IPS-18c (cell line): ENCODE measurements around the gene ITPR3.
A peak's percentile ranks its signal among the peaks of the same experiment; 100 is the strongest.

Experiments
- H3K4me3 ChIP-seq: 2 replicates; pipeline ENCODE4 v1.7.0; 2013; ENCODE audit warnings: low read depth, mild to moderate bottlenecking, low read length, moderate library complexity; ENCODE audit not compliant: insufficient read depth
- H3K9me3 ChIP-seq: one replicate; pipeline ENCODE4 v1.6.1; 2013; ENCODE audit warnings: mild to moderate bottlenecking, low read length, moderate library complexity; ENCODE audit not compliant: control insufficient read depth, insufficient read depth

ITPR3 gene

DNA sequence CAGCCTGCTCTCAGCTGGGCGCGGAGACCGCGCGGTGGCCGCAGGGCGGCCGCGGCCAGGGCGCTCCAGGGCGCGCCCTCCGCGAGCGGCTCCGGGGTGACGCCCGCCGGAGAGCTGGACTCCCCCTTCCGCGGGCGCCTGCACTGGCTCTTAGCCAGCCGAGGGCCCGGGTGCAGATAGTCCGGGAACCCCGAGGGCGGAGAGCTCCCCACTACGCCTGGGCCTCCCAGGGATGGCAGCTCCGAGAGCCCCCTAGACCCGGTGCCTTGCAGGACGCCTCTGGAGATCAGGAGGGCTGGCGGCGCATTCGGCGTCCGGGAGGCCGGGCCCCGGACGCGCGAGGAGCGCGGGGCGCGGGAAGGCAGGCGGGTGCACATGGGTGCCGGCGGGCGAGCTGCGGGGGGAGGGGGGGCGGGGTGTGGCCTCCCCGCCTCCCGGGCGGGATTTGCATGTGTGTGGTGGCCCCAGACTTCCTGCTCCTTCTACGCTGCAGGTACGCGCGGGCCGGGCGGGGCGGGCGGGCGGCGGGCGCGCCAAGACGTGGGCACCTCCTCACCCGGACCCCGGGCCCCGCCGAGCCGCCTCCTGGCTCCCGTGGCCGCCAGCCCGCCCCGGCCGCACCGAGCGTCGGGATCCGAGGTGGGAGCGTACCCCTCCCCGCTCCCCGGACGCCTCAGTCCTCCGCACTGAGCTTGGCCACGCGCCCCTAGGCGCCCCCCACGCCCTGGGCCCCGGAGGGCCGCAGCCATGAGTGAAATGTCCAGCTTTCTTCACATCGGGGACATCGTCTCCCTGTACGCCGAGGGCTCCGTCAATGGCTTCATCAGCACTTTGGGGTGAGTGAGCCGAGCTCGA is at the start of gene ITPR3:
ITPR3 (plus strand) TSS at position 467 of the 855 bp plus-strand sequence; CDS start at position 748, 281 bp downstream.
- H3K9me3 ChIP-seq = no peaks in the 10 kb centered on the region
- H3K4me3 ChIP-seq = peak within 1 kb of the TSS; percentile 78

DNA sequence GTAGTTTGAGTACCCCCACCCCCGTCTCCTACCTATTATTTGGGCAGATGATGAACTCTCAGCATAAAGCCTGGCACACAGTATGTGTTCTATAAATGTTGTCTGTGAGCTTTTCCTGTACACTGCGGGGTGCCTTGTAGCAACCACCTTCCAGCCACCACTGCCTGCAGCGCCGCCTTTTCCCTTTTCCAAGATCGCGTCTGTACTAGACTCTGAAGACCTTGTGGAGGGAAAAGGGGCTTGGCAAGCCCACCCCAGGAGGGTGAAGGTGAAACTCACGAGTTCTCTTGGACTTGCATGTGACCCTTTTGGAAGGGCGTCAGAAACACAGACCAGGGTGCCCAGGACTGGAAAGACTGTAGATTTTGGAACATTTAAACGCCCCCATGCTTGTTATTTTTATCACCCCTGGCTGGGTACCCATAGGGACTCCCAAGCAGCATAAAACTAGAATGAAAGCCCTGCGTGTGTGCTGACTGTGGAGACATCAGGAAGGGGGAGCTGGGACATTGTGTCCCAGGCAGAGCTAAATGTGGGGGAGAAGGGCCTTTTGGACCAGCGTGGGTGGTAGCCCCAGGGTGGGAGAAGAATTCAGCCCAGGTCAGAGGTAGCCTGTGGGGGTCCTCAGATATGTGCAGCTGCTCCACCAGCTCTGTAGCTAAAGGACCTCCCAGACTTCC is 49.3 kb upstream of the ITPR3 start:
- peak overlapping the region; percentile 70; the same call in 1 of the 2 replicates for H3K4me3 ChIP-seq
- no peaks in the 10 kb centered on the region for H3K9me3 ChIP-seq

DNA sequence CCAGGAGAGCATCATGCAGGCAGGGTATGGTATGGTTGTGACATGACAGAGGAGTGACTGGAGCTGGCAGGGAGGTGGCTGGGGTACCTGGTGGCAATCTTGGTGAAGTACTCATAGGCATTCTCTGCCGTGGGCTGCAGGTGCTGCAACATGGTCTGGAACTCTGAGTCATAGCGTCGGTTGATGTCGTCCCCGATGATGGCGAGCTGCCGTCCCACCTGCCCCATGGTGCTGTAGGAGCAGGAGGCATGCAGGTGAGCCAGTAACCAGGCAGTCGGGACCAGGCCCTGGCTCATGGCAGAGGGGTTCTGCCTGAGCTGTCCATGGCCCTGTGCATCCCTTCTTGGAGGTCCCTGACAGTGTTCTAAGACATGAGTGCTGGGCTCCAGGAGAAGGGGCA is 45.9 kb upstream of the ITPR3 start:
- no peaks in the 10 kb centered on the region for H3K9me3 ChIP-seq
- H3K4me3 ChIP-seq = no peak overlapping the region

DNA sequence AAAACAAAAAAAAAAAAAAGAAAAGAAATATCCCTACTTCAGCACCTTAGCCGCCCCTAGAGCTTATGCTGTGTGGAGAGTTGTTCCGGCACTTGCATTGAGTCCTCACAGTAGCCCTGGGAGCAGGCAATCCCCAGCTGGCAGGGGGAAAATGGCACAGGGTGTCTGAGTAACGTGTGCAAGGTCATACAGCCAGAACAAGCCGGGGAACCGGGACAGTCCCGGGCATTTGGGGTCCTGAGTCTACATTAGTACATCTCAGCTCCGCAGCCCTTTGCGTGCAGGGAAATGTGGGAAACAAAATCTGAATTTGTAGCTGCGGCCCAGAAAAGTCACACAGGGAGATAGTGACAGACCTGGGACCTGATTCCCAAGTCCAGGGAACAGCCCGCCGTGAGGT is 44.5 kb upstream of the ITPR3 start:
- Histone ChIP-seq H3K9me3 (no peaks in the 10 kb centered on the region), H3K4me3 (no peak overlapping the region)

DNA sequence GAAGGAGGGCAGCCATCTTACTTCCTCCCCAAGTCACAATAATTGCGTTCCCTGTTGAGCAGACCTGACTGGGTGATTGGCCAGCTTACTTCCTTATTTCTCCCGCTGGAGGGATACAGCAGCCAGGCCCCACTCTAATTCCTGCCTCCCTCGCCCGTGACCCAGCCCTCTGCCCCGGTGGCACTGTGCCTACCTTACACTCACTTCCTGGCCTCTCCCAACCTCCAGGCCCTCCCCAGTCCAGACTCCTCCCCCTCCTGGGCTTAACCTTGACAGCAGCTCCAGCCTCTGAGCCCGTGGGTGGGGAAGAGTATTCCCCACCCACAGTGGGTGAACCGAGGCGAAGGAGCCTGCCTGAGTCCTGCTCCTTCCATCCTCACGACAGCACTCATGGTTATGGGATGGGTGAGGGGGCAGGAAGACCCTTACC is 44.0 kb upstream of the ITPR3 start:
- Histone ChIP-seq H3K9me3 (no peaks in the 10 kb centered on the region), H3K4me3 (no peak overlapping the region)

DNA sequence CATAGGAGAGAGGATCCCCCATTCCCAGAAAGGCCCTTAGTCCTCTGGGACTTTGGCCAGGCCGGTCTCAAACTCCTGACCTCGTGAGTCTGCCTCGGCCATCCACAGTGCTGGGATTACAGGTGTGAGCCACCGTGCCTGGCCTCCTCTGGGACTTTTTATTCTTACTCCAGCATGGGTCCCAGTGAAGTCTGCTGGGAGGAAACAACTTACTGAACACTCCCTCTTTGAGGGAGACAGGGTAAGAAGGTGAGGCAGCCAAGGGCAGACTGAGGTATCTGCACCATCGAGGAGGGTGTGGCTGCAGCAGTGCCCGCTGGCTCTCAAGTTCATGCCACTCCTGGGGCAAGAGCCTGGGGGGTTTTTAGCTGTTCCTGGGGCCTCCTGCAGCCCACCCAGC is 43.4 kb upstream of the ITPR3 start:
- H3K4me3 ChIP-seq = no peak overlapping the region
- H3K9me3 ChIP-seq = no peaks in the 10 kb centered on the region

DNA sequence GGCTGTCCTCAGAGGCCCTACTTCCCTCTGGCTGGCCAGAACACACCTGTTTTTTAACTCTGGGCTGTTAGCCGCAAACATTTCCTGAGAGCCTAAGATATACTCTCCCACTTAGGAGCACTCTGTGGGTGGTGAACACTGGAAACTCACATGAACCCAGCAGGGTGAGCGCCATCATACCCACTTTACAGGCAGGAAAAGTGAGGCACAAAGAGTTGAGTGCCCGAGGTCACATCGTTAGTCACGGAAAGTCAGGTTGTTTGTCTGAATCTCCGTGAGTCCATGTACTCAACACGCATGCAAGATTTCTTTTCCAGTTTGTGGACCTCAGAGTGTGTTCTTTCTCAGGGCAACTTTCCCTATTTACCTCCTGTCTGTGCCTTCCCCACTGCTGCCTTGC is 43.0 kb upstream of the ITPR3 start:
- no peak overlapping the region for H3K4me3 ChIP-seq
- no peaks in the 10 kb centered on the region for H3K9me3 ChIP-seq

DNA sequence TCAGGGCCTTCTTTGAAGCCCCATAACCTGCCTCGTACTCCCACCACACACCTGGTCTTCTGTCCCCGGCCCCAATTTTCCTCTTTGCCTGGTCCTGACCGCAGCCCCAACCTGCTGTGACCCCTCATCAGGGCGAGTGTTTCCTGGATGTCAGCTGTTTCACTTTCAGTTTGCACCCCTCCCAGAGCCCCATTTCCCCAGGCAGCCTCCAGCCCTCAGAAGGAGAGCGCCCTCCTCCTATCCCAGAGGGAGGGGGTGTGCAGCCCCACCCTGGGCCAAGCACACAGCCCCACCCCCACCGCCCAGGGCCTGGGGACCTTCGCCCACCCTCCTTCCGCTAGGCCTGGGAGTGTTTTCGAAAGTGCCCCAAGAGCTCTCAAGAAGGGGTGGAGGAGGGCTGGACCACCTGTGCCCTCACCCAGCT is 42.5 kb upstream of the ITPR3 start:
- Histone ChIP-seq H3K9me3 (no peaks in the 10 kb centered on the region), H3K4me3 (no peak overlapping the region)

DNA sequence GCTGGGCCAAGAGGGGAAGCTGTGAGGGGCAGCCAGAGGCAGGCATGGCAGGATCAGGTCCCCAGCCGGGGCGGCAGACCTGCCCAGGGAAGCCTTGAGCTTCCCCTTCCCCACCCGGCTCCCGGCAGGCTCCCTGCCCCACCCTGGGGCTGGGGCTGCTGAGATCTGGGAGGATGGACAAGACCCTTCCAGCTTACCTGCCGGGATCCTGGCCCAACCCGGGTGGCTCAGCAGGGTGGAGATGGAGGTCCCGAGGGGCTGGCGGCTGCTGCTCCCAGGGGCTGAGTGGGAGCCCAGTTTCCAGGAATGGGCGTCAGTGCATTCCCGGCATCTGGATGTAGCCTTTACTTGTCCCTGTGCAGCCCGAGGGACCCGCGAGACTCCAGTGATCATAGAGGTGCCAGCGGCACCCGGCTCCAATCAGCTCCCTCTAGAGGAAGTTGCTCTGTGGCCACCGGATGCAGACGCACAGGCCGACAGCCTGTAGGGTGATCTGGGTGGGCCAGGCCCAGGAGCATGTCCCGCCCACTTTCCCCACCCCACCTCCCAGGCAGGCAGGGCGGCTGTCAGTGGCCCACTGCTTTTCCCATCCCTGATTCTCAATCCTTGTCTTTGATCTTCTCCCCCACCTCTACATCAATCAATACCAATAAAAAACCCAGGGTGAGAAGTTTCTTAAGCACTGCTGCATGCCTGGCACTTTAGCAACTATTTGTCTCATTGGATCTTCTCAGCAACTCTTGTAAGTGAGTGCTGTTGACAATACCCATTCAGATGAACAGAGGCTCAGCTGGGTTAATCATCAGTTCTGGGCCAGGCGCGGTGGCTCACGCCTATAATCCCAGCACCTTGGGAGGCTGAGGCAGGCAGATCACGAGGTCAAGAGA is 41.1 kb upstream of the ITPR3 start, which contains the start of gene BAK1:
BAK1 (minus strand) TSS at position 449 of the 887 bp plus-strand sequence. CDS start 2,672 bp downstream, outside the sequence.
- no peaks in the 10 kb centered on the region for H3K9me3 ChIP-seq
- H3K4me3 ChIP-seq = peak within 1 kb of the TSS; percentile 90

DNA sequence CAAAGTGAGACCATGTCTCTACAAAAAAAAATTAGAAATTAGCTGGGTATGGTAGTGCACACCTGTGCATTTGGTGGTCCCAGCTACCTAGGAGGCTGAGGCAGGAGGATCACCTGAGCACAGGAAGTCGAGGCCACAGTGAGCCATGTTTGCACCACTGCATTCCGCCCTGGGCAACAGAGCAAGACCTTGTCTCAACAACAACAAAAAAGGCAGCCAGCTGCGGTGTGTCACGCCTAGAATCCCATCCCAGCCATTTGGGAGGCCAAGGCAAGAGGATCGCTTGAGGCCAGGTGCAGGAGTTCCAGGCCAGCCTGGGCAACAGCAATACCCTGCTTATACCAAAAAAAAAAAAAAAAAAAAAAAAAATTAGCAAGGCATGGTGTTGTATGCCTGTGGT is 39.9 kb upstream of the ITPR3 start:
- Histone ChIP-seq H3K9me3 (no peaks in the 10 kb centered on the region), H3K4me3 (no peak overlapping the region)

DNA sequence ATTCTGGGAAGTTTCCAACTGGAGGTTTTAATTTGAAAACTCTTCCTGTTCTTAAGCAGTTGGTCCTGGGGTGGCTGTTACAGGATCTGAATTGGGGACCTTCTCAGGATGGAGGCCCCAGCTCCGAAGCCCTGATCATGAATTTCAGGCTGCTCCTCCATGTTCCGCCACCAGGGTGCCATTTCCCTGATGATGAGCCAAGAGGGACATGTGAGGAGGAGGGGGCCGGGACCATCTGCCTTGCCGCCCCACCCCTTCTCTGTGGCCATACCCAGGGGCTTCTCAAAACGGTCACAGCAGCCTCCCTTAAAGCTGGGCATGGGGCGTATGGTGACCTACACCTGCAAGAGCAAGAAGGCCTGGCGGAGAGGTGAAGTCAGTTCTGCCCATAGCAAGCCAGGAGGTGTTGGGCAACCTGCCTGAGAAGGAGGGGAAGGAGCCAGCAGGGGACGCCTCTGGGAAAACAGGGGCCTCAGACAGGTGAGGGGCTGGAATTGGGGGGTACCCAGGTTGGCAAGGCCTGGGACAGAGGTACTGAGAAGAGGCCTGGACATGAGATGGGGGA is 37.4 kb upstream of the ITPR3 start:
- Histone ChIP-seq H3K9me3 (no peaks in the 10 kb centered on the region), H3K4me3 (no peak overlapping the region)

DNA sequence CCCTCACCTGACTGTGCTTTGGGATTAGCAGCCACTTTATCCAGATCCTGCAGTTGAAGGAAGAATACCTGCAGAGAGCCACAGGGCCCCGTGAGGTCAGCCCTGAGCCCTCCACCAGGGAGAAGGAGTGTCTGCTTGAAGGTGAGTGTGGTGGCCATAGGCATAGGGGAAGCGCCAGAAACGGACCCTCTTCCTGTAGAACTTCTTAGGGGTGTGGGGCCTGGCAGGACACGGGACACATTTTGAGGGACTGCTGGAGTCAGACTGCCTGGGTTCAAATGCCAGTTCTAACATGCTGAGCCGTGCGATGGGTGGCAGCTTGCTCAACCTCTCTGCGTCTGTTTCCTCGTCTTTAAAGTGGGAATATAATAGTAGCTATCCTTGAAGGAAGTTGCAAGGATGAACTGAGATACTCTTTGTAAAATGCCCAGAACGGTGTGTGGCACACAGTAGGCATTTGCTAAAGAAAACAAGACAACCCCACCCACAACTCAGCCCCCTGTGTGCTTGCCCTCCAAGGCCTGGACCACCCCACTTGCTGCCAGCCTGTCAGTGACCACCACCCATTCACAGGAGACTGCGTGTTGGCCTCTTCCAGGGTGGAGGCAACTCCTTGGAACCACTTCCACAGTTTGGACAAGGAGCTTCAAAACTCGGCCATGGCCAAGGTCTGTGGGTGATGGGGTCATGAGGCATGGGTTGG is 36.3 kb upstream of the ITPR3 start:
- H3K9me3 ChIP-seq = no peaks in the 10 kb centered on the region
- H3K4me3 ChIP-seq = no peak overlapping the region

DNA sequence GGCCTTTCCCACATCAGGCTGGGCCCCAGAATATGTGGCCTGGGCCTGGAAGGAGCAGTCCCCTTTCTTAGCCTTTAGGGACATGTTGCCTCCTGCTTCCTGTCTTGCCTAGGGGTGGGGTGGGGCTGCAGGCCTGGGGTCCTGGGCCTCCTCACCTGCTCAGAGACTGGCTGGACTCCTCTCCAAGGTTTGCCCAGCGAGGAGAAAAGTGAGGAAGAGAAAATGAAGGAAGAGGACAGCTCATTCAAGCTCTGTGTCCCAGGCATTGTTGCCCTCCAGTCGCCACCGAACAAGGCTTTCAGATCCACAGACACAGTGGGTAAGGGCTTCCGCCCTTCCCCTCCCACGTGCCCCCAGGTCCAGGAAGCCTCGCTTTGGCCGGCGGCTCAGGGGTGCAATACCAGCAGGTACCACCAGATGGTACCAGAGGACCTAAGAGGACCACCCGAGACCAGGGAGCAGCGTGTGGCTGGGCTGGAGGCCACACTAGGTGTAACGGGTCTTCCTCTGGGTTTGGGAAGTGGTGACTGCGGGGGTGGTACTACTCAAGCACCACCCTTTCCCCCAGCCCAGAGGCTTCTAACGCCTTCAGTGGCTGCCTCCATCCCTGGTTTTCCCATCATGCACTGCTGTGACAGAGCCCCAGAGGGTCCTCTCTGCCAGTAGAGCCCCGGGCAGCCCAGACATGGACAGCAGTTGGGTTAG is 35.6 kb upstream of the ITPR3 start:
- H3K4me3 ChIP-seq = no peak overlapping the region
- H3K9me3 ChIP-seq = no peaks in the 10 kb centered on the region

DNA sequence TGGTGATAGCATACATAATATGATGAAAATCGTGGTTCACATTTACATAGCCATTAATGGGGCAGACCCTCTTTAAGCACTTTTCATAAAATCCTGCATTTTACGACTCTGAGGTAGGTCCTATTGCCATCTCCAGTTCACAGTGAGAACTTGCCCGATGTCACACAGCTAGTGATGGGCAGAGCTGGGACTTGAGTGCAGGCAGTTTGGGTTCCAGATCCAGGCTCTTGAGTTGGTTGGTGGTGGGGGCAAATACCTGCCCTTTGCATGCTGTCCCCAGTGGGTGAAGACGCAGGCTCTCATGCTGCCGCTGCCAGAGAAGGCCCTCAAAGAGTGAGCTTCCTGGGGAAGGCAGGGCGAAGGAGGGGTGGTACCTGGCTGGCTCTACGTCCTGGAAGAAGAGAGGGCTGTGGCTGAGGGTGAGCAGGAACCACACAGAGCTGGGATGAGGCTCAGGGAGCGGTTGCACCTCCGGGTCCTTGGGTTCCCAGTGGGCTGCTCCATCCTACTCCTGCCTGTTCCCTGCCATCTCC is 34.9 kb upstream of the ITPR3 start:
- H3K4me3 ChIP-seq = no peak overlapping the region

DNA sequence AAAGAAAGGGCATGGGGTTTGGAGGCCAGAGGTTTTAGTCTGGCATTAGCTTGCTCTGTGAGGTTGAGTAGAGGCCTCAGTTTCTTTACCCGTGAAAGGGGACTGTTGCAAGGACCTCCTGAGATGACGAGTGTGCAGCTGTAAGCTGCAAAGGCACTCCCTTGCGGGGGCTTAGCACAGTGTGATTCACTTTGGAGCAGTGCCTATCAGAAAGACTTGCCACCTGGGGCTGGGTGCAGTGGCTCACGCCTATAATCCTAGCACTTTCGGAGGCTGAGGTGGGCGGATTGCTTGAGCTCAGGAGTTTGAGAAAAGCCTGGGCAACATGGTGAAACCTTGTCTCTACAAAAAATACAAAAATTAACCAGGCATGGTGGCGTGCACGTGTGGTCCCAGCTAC is 33.6 kb upstream of the ITPR3 start:
- Histone ChIP-seq H3K4me3 (no peak overlapping the region), H3K9me3 (no peaks in the 10 kb centered on the region)

More for the DNA sequence above, 34.9 kb upstream of the ITPR3 start:
- no peaks in the 10 kb centered on the region for H3K9me3 ChIP-seq

DNA sequence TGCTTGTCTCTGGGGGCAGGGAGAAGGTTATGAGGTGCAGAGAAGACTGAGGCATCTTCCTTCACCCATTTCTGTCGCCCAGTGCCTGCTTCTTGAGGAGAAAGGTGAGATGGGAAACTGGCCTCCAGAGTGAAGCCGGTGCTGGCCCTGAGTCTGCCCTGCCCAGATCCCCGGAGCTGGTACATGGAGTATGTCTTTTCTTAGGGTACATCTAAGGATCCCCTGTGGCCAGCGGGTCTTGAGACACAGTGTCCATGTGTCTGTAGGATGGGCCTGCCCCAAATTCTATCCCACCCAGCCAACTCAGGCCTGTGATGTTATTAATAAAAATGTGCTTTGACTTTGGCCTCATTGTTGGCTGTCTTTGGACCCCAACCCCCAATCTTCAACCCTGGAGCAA is 32.2 kb upstream of the ITPR3 start:
- no peak overlapping the region for H3K4me3 ChIP-seq

More for the DNA sequence above, 32.2 kb upstream of the ITPR3 start:
- peaks cover 2% of the 10 kb centered on the region for H3K9me3 ChIP-seq
